Gastrocnemius medialis (tissue), 4 donors: ENCODE measurements around the gene TRAP1.

Experiments
- CTCF ChIP-seq, 5 experiments: fragments of 450-650 bp in 3 of 5; fragments of 200-600 bp in 2 of 5; sonication (generic) in 2 of 5; IDR thresholded peaks in 4 of 5; conservative IDR thresholded peaks in 1 of 5; 1 replicate in 4 of 5; 2 replicates in 1 of 5; pipeline ENCODE4 v1.5.1; 2016 to 2019; ENCODE audit warnings: antibody characterized with exemption in 5 of 5, mild to moderate bottlenecking in 3 of 5, moderate library complexity in 3 of 5
- POLR2A ChIP-seq, 2 donors: fragments of 450-650 bp; IDR thresholded peaks; one replicate each; pipeline ENCODE4 v1.6.1; 2017; ENCODE audit warnings: antibody characterized with exemption in 2 of 2, mild to moderate bottlenecking in 2 of 2, moderate library complexity in 2 of 2

- TF ChIP-seq POLR2A (IDR thresholded peaks at IDR 0.05) (no peak), CTCF (IDR thresholded peaks at IDR 0.05 in 4 of 5, conservative IDR thresholded peaks at IDR 0.05 in 1 of 5) (no peak)
These were observed 37.9 kb upstream of the TRAP1 start for GRCh38 chr16:3755249-3755648.
